Raji (cell line): Measurements from ENCODE around the gene MDM1.

ENCODE experiments used
- POLR2A ChIP-seq: IDR thresholded peaks from 2 replicates; pipeline ENCODE4 v1.6.1; 2011; ENCODE audit warnings: low read depth, low read length, control low read depth; ENCODE audit not compliant: insufficient read depth

Gene MDM1, protein sequence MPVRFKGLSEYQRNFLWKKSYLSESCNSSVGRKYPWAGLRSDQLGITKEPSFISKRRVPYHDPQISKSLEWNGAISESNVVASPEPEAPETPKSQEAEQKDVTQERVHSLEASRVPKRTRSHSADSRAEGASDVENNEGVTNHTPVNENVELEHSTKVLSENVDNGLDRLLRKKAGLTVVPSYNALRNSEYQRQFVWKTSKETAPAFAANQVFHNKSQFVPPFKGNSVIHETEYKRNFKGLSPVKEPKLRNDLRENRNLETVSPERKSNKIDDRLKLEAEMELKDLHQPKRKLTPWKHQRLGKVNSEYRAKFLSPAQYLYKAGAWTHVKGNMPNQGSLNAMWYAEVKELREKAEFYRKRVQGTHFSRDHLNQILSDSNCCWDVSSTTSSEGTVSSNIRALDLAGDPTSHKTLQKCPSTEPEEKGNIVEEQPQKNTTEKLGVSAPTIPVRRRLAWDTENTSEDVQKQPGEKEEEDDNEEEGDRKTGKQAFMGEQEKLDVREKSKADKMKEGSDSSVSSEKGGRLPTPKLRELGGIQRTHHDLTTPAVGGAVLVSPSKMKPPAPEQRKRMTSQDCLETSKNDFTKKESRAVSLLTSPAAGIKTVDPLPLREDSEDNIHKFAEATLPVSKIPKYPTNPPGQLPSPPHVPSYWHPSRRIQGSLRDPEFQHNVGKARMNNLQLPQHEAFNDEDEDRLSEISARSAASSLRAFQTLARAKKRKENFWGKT

DNA sequence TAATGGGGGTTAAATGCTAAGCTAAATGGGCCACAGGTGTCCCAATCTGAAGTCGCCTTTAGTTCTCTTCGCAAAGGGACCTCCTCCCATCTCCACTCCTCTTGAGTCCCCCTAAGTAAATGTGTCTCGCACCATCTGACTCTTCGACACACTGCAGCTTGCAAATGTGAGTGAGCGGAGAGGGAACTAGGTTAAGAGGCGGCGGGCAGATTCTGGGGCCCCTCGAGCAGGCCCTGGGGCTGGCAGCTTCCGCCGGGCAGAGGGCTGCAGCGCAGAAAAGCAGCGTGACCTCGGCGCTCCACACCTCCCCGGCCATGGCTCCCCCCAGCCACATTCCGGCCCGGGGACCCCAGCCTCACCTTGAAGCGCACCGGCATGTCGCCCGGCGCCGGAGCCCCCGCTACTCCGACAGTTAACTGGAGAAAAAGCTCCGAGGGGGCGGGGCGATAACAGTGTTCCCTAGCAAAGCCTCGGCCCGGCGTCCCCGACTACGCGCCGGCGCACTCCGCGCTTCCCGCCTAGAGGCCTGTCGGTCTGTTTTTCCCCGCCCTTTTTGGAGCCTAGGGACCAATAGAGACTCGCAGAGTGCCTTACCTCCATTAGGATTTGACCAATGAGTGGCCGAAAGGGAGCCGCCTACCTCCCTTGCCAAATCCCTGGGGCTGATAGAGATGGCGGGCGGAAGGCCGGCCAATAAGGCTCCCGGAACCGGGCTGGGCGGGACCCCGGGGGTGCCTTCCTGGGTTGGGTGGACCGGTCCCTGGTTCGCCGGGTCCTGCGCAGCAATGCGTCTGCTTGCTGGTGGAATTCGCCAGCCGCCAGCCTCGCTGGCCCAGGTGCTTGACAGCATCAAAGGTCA, at the start of gene MDM1:
TSS of gene MDM1 (minus strand) at position 494 of the 859 bp plus-strand sequence. CDS start at position 377, 117 bp downstream.
- peak; percentile 79 for TF ChIP-seq POLR2A

DNA sequence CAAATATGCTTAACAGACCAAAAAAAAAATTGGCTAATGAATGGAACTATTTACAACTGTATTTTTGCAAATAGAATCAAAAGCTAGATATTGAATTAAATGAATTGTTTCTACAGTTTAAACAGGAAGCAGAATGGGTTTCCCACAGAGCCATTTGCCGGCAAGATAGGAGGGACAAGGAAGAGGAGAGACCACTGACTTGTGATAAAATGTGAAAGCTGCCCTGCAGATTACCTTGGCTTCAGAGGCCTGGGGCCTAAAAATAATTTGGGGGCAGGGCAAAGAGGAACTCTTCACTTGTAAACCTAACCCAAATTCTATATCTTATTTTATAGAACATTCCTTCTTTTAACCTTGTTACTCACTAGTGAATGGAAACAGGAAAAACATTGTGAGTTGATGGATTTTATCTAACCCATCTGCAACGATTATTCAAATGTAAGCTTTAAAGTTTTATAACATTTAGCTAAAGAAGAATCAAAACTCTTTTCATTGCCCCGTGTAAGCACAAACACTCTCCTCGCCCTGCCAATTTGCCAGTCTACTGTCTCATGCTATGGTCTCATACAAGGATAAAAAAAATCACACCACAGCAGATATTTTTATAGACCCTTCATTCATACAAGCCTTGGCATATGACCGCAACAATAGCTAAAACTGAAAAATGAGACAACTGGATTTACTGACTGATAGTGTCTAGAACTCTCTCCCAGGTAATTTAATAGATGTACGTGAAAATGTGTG, 49.5 kb upstream of the MDM1 start:
- TF ChIP-seq POLR2A: no peak

DNA sequence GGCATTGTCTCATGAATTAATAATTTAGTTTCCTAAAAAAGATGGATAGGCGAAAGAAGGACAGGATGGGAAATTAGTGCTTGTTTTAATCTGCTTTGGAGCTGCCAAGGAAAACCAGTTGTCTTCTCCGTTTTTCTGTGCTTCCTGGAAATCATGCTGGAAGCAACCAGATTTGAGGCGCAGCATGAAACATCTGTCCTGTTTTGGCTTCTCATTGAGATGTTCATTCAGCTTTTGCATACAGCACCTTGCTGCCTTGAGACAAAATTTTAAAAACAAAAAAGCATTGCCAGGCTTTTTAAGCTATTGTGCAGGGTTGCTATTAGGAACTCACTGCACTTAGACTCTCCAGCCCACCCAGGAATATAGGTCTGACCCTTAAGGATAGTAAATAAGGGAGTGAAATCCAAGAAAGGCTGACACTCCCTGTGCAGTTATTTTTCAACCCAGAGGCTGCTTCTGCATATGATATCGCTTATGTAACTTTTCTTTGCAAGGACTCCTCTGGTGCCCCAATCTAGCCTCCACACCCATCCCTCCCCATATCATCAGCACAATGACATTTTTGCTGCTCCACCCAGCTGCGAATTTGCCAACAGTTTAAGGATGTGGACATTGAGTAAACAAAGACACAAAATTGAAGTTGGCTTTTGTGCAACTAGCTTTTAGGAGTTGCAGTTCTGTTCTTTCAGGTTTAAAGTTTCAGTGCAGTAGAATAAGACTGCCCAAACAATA, 46.9 kb upstream of the MDM1 start:
- TF ChIP-seq POLR2A: no peak

DNA sequence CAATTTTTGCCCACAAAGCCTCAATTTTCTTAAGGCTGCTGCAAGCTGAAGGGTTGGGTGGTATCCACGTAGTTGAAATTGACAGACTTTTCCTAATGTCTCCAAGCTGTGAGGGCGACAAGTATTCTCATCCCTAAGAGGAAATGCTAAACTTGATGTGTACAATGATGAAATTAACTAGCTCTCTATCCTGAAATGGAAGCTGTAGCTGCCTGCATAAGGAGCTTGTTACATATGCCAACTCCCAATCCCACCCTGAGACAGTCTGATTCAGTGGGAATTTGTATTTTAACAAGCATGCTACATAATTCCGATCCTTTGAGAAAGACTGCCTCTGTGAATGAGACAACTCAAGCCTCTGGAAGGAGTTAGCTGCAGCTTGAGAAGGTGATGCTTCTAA, 45.7 kb upstream of the MDM1 start:
- TF ChIP-seq POLR2A: no peak

DNA sequence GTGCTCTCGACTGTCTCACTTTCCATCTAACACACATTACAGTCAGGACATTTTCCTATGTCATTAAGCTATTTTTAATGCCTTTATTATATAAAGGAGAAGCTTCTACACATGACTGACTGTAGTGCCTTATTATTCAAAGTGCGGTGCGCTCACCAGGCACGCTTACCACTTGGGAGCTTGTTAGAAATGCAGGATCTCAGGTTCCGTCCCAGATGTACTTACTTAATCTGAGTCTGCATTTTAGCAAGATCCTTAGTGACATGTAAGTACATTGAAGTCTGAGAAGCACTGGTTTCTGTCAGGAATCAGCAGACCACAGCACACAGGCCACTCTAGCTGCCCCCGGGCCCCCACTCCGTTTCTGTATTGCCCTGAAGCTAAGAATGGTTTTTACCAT, 44.7 kb upstream of the MDM1 start:
- no peak for TF ChIP-seq POLR2A

DNA sequence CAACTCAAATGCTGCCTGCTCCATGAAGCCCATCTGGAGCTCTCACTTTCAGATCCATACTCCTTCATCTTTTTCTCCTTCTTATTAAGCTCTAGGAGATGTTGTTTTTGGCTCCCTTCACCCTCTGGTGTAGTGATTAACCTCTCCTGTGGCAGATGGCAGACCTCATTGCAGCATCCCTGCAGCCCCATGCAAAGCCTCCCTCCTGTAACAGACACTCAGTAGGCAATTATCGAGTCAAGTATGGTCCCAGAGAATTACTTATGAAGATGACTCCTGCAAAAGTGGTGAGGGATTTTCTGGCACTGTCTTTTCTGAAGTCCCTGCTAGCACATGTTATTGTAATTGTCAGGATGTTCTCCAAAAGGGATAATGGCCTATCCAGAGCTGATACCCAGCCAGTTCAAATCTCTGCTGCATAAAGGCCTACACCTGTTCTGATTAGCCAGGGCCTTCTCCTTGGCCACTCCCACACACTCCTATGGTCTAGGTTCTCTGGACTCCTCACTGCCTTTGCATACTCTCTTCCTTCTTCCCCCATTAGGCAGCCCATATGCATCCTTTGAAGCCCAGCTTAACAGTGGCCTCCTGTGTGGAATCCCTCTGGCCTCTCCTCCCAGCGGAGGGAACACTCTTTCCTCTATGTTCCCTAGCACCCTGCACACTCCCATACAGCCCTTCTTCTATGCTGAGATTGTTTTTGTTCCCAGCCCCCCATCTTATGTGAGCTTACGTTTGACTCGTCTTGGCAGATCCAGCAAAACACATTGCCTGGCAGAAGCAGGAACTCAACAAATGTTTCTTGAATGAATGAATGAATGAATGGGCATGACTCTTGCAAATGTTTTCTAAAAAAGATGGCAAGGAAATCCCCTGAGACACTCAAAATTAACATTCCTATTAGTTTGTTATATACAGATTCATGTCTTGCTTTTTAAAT, 43.9 kb upstream of the MDM1 start:
- TF ChIP-seq POLR2A: no peak

DNA sequence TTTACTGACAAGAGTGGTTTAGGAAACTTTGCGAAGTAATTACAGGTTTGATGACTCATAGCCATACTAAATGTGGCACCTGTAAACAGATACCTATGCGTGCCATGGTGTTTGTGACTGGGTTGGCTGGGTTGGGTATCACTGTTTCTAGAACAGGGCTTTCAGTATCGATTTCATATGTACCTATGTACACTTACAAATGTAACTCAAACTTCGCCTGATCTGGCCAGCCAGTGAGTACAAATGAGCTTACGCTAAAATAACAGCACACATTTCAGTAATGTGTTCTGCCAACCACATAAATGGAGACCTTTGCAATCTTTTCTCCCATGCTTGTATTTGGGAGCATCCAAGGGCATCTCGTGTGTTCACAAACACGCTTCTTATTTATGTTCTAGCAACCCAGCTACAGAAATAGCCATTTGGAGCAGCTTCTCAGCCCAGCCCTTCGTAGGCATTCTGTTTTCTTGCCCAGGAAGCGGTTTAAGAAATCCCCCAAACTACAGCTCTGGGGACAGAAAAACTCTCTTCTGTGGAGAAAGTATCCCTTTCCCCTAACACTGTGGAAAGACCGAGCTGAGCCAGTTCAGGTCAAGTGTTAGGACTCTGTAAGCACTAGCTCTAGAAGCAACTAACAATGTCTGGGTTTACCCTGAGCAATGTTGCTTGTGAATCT, 42.3 kb upstream of the MDM1 start:
- TF ChIP-seq POLR2A: no peak

DNA sequence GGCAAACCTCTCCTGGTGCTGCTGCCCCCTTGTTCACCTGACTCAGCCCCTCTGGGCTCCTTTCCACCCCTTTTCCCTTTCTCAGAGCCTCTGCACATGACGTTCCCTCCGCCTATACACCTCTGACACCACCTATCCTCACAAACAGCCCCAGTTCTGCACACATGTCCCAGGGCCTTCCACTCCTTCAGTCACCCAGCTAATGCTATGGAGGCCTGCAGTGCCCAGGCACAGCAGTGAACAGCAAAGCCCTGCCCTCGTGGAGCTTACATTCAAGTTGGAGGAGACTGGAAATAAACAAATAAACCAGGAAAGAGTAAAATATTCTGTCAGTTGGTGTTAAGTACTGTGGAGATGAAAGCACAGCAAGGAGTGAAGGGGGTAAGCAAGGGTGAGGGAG, 38.5 kb upstream of the MDM1 start:
- TF ChIP-seq POLR2A: no peak

DNA sequence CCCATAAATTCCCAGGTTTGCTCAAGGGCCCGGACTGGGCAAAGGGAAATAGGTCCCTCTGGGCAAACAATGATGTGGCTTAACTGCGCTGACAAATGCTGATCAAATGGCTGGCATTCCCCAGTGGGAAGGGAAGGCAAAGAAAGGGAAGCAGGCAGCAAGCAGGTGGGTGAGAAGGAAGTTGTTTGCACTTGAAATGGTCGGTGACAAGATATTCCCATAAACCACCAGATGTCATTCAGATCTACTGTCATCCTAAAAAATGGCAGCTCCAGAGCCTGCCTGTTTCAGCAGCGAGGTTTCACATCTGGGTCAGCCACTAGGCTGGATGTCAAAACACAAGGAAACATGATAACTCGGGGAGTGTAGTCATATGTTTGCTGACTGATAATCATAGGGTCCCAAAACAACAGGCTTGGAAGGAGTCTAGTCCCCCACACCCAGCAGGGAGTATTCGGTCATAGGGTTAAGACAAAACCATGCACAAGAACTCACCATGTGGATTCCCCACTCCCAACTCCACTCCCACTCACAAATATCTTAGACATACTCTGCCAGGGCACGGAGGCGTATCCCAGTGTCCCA, 37.9 kb upstream of the MDM1 start:
- no peak for TF ChIP-seq POLR2A

DNA sequence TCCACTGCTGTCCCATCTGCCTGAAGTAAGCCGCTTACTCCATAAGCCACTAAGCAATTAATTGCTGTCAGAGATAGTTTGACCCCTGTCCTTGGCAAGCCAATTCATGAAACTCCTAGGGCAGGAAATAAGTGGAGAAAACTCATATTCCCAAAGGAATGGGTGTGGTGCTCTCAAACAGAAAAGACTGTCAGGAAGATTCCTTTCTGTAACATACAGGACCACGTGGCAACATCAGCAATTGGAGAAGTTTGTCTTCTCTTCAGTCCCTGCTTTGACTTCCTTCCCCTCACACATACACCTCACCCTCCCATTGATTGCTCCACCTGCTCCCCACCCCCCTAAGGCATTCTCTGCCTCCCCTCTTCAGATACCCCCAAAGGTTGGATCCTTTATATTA, 36.2 kb upstream of the MDM1 start:
- no peak for TF ChIP-seq POLR2A

DNA sequence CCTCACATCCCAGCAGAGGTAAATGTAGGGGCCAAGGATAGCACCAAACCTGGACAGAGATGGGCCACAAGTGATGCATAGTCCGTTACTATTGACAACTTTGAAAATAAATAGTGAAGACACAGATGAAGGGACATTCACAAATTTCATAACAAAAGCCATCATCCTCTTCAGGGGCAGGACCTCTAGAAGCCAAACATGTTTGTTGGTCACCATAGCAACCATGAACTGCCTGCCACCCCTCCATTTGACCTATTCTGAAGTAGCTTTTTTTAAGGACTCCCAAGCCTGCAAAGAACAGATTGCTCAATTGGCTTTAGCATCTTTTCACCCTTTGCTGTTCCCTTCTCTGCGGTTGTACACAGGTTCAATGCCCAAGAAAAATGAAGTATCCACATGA, 35.7 kb upstream of the MDM1 start:
- no peak for TF ChIP-seq POLR2A

DNA sequence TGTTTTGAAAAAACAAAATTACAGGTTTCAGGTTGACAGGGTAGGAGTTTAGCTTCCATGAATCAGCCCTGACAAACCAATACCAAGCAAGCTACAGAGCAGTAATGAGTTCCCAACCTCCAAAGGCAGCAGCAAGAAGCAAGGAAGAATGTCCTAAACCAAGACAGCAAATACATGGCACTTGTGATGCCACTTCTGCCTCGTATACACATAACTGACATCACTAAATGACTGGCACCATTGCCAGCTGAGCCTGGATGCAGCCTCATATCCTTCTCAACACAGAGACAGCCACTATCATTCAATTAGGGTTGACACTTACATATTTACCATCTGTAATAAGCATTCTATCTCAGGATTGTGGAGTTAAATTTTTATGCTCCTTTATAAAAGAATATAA, 35.0 kb upstream of the MDM1 start:
- no peak for TF ChIP-seq POLR2A
